ENCODE measurements around the gene ANKDD1A.

The ANKDD1A gene

GRCh38 chr15:64969401-64969800 is 57.7 kb downstream of the ANKDD1A start:
- Histone ChIP-seq H3K27me3 (ENCODE audit: insufficient read depth, low read depth, severe bottlenecking) (no peaks in the 10 kb centered on the region), H3K9me3 (ENCODE audit: severe bottlenecking) (no peaks in the 10 kb centered on the region), H3K27ac (no peak overlapping the region), H3K36me3 (peaks cover 55% of the 10 kb centered on the region), H3K4me3 (ENCODE audit: low read depth, low read length) (no peak overlapping the region)
- no peak for DNase-seq
- TF ChIP-seq CTCF (IDR thresholded peaks at IDR 0.05; ENCODE audit: low read depth, low read length) = no peak

GRCh38 chr15:64970698-64971097 is 59.0 kb downstream of the ANKDD1A start:
- Histone ChIP-seq H3K27me3 (ENCODE audit: insufficient read depth, low read depth, severe bottlenecking) (no peaks in the 10 kb centered on the region), H3K4me3 (ENCODE audit: low read depth, low read length) (no peak overlapping the region), H3K27ac (no peak overlapping the region), H3K9me3 (ENCODE audit: severe bottlenecking) (no peaks in the 10 kb centered on the region), H3K36me3 (peaks cover 52% of the 10 kb centered on the region)
- DNase-seq = no peak
- no peak for TF ChIP-seq CTCF (IDR thresholded peaks at IDR 0.05; ENCODE audit: low read depth, low read length)

DNA sequence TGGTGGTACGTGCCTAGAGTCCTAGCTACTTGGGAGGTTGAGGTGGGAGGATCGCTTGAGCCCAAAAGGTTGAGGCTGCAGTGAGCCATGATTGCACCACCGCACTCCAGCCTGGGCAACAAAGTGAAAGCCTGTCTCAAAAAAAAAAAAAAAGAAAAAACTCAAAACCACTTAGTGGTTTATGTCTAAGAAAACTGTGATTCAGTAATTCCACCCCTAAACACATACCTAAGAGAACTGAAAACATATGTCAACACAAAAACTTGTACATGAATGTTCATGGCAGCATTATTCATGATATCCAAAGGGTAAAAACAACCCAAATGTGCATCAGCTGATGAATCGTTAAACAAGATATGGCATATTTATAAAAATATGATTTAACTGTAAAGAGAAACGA is 63.7 kb downstream of the ANKDD1A start:
- no peak for DNase-seq
- Histone ChIP-seq H3K4me3 (ENCODE audit: low read depth, low read length) (no peak overlapping the region), H3K27ac (no peak overlapping the region), H3K27me3 (ENCODE audit: insufficient read depth, low read depth, severe bottlenecking) (no peaks in the 10 kb centered on the region), H3K9me3 (ENCODE audit: severe bottlenecking) (no peaks in the 10 kb centered on the region), H3K36me3 (peaks cover 66% of the 10 kb centered on the region)
- TF ChIP-seq CTCF (IDR thresholded peaks at IDR 0.05; ENCODE audit: low read depth, low read length) = no peak

DNA sequence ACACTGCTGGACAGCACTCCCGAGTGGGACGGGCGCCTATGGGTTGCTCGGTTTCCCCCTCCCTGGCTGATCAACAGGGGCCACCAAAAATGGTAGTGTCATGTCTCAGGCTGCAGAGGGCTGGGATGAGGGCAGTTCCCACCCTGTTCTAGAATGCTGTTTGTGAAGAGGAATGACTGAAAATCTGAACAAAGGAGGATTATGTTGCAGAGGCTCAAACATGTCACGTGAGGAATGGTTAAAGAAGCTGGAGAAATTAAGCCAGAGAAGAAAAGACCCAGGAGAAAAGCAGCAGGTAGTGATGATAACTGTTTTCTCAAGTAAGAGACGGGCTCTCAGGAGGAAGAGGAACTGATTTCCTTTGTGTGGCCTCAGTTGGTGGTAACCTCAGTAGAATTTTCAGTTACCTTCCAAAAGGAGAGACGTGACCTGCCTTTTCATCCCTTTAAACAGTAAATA is 67.6 kb downstream of the ANKDD1A start:
- TF ChIP-seq CTCF (IDR thresholded peaks at IDR 0.05; ENCODE audit: low read depth, low read length) = no peak
- Histone ChIP-seq H3K4me3 (ENCODE audit: low read depth, low read length) (no peak overlapping the region), H3K27ac (no peak overlapping the region), H3K27me3 (ENCODE audit: insufficient read depth, low read depth, severe bottlenecking) (no peaks in the 10 kb centered on the region), H3K9me3 (ENCODE audit: severe bottlenecking) (no peaks in the 10 kb centered on the region), H3K36me3 (peaks cover 45% of the 10 kb centered on the region)
- no peak for DNase-seq

- TF ChIP-seq CTCF (IDR thresholded peaks at IDR 0.05; ENCODE audit: low read depth, low read length) = no peak
- Histone ChIP-seq H3K36me3 (peaks cover 30% of the 10 kb centered on the region), H3K27ac (no peak overlapping the region; the same call in 1 of the 2 replicates), H3K27me3 (ENCODE audit: insufficient read depth, low read depth, severe bottlenecking) (no peaks in the 10 kb centered on the region), H3K9me3 (ENCODE audit: severe bottlenecking) (no peaks in the 10 kb centered on the region), H3K4me3 (ENCODE audit: low read depth, low read length) (no peak overlapping the region)
- DNase-seq = no peak
These were observed 70.2 kb downstream of the ANKDD1A start for GRCh38 chr15:64981812-64982431.

- DNase-seq = no peak
- Histone ChIP-seq H3K27ac (no peak overlapping the region), H3K27me3 (ENCODE audit: insufficient read depth, low read depth, severe bottlenecking) (no peaks in the 10 kb centered on the region), H3K9me3 (ENCODE audit: severe bottlenecking) (no peaks in the 10 kb centered on the region), H3K4me3 (ENCODE audit: low read depth, low read length) (no peak overlapping the region), H3K36me3 (peaks cover 27% of the 10 kb centered on the region)
- TF ChIP-seq CTCF (IDR thresholded peaks at IDR 0.05; ENCODE audit: low read depth, low read length) = no peak
These were observed 70.8 kb downstream of the ANKDD1A start for GRCh38 chr15:64982472-64982871.
